Pancreas (tissue), 10 donors: ENCODE data around the gene PLD1. TPM values are rescaled to one million over a fixed set of nuclear protein-coding genes. Genes with fewer than 3 reads are reported as not detected.

Source experiments
- ATAC-seq, 4 donors: fragments of 200-7000 bp; cut with Tn5 transposase; one replicate each; pipeline versions ENCODE4 v1.8.0 to v1.9.1; 2020; ENCODE audit warnings: mild to moderate bottlenecking in 4 of 4, moderate library complexity in 4 of 4
- DNase-seq, 6 donors: peaks; one replicate each; pipeline ENCODE4 v3.0.0-alpha.2; 2020
- FAIRE-seq: peaks from 2 replicates; lab custom pipeline; 2012; peaks lifted over from hg19 to GRCh38; lab: Jason Lieb, UNC
- H3K27ac ChIP-seq, 4 donors: fragments of 200-600 bp; sonication (generic); 1 replicate in 3 of 4; 2 replicates in 1 of 4; pipeline versions ENCODE4 v1.5.0 to v1.8.0; 2020
- H3K27me3 ChIP-seq, 4 donors: fragments of 200-600 bp; one replicate each; pipeline ENCODE4 v1.8.0; 2021
- H3K36me3 ChIP-seq, 3 donors: fragments of 200-600 bp; sonication (generic) in 1 of 3; one replicate each; pipeline versions ENCODE4 v1.5.0 to v1.8.0; 2020 to 2021
- H3K4me1 ChIP-seq, 3 donors: fragments of 200-600 bp; one replicate each; pipeline ENCODE4 v1.8.0; 2021
- H3K4me3 ChIP-seq, 4 donors: fragments of 200-600 bp; sonication (generic) in 2 of 4; one replicate each; pipeline versions ENCODE4 v1.5.0 to v1.8.0; 2020 to 2021
- H3K9me3 ChIP-seq, 4 donors: fragments of 200-600 bp; one replicate each; pipeline ENCODE4 v1.8.0; 2021
- CTCF ChIP-seq, 4 donors: fragments of 200-600 bp; sonication (generic) in 3 of 4; IDR thresholded peaks; one replicate each; pipeline versions ENCODE4 v1.5.0 to v1.8.0; 2021; ENCODE audit warnings: antibody characterized with exemption in 4 of 4
- WGBS, 2 donors: extraction: QIAGEN DNeasy Blood & Tissue Kit; methylation state at CpG; one replicate each; pipeline ENCODE4 v1.1.7; 2013; 5-methylcytosine and 5-hydroxymethylcytosine counted together
- intact Hi-C, 3 donors: fragments of 100-400 bp; cut with DNase I; formaldehyde crosslinking; loops; one replicate each; pipeline versions ENCODE4 v1.11.1 to v1.14.2; 2022
- polyA plus RNA-seq, 2 donors: library from polyadenylated mRNA; stranded (reverse); fragments of 200-250 nt; gene quantifications; one replicate each; pipeline ENCODE4 v1.2.3, GENCODE V29; 2013
- total RNA-seq, 6 donors: library from RNA; stranded (reverse); fragmentation: NEBNext Ultra II Directional in 4 of 6; extraction: Animal tissue kit (Norgen Biotek cat#: 25700) in 4 of 6; gene quantifications; one replicate each; pipeline versions ENCODE4 v1.2.1 to v1.2.4, GENCODE V29; 2021 to 2023
- donor health status: healthy with polysubstance abuse.
- donor health status: DM: no; HTN: no; CAD: no; lungs with moderate emphysema.
- donor health status: DM: no; HTN: no; CAD: no.
- donor health status: control.
- donor health status: control.
- donor health status: Bipolar disorder and iron deficiency.
- donor health status: DM: yes; HTN: yes; CAD: no.
- donor health status: DM: no; HTN: no; CAD: no.
- donor health status: DM: no; HTN: no; CAD: no.
- donor health status: DM: yes; HTN: yes; CAD: no.

Gene PLD1
- total and polyA plus RNA-seq, 8 donors: 14.7 to 62.1 (median 33.7) TPM

- intact Hi-C loops: no loop called here
- TF ChIP-seq CTCF (IDR thresholded peaks at IDR 0.05): no peak
- no peaks in the 10 kb centered on the region for H3K9me3 ChIP-seq
- H3K36me3 ChIP-seq: no peaks in the 10 kb centered on the region
- DNase-seq: no peak
- peaks cover 0 to under 1% (median 0%) of the 10 kb centered on the region in 3 donors for H3K4me1 ChIP-seq
- H3K4me3 ChIP-seq: no peak overlapping the region
- no peak for ATAC-seq
- no peaks in the 10 kb centered on the region for H3K27me3 ChIP-seq
- no peak overlapping the region for H3K27ac ChIP-seq
- FAIRE-seq: no peak
- WGBS, 2 donors: 64 to 79% methylated on average over 4 of the region's 4 CpGs
These were observed 28.6 kb downstream of the PLD1 start for GRCh38 chr3:171781711-171782127.

GRCh38 chr3:171778493-171778892 is 31.8 kb downstream of the PLD1 start:
- no peak for TF ChIP-seq CTCF (IDR thresholded peaks at IDR 0.05)
- ATAC-seq (no peak), DNase-seq (no peak), FAIRE-seq (no peak)
- Histone ChIP-seq H3K4me3 (no peak overlapping the region), H3K36me3 (no peaks in the 10 kb centered on the region), H3K4me1 (peaks cover 0 to 3% (median 0%) of the 10 kb centered on the region in 3 donors), H3K27ac (no peak overlapping the region), H3K27me3 (no peaks in the 10 kb centered on the region), H3K9me3 (no peaks in the 10 kb centered on the region)
- intact Hi-C loops: loop anchor here in 1 of 3 donors (10.0 kb wide), 1 partner anchor 134 kb away; no protein-coding TSS in a partner anchor
- WGBS, 2 donors: 81 to 84% methylated on average over 5 of the region's 5 CpGs

- H3K4me3 ChIP-seq: no peak overlapping the region
- peak overlapping the region in 1 of 4 donors; percentile 19 for H3K27ac ChIP-seq
- 81 to 87% methylated on average over 4 of the region's 4 CpGs for WGBS, 2 donors
- H3K27me3 ChIP-seq: no peaks in the 10 kb centered on the region
- no peak for DNase-seq
- H3K9me3 ChIP-seq: no peaks in the 10 kb centered on the region
- FAIRE-seq: no peak
- peaks cover 0 to 3% (median 0%) of the 10 kb centered on the region in 3 donors for H3K4me1 ChIP-seq
- intact Hi-C loops: loop anchor here in 1 of 3 donors (10.0 kb wide), 1 partner anchor 133 kb away; no protein-coding TSS in a partner anchor
- TF ChIP-seq CTCF (IDR thresholded peaks at IDR 0.05): no peak
- ATAC-seq: no peak
- H3K36me3 ChIP-seq: no peaks in the 10 kb centered on the region
These were observed 32.7 kb downstream of the PLD1 start for GRCh38 chr3:171777596-171777995.

- intact Hi-C loops: loop anchor here in 1 of 3 donors (10.0 kb wide), 1 partner anchor 132 kb away; no protein-coding TSS in a partner anchor
- Histone ChIP-seq H3K4me3 (no peak overlapping the region), H3K36me3 (no peaks in the 10 kb centered on the region), H3K9me3 (no peaks in the 10 kb centered on the region), H3K27me3 (no peaks in the 10 kb centered on the region), H3K4me1 (peaks cover 0 to 7% (median 4%) of the 10 kb centered on the region in 3 donors), H3K27ac (peak overlapping the region in 2 of 4 donors; percentile 12 to 19)
- ATAC-seq: no peak
- FAIRE-seq: no peak
- no peak for TF ChIP-seq CTCF (IDR thresholded peaks at IDR 0.05)
- no peak for DNase-seq
- 75 to 79% methylated on average over 7 of the region's 7 CpGs for WGBS, 2 donors
These were observed 33.3 kb downstream of the PLD1 start for GRCh38 chr3:171776839-171777583.

GRCh38 chr3:171776411-171776810 is 33.9 kb downstream of the PLD1 start:
- Histone ChIP-seq H3K27me3 (no peaks in the 10 kb centered on the region), H3K9me3 (no peaks in the 10 kb centered on the region), H3K4me3 (no peak overlapping the region), H3K36me3 (no peaks in the 10 kb centered on the region), H3K4me1 (peaks cover 0 to 13% (median 8%) of the 10 kb centered on the region in 3 donors), H3K27ac (peak overlapping the region in 2 of 4 donors; percentile 12 to 19)
- 64 to 70% methylated on average over 3 of the region's 3 CpGs for WGBS, 2 donors
- no peak for TF ChIP-seq CTCF (IDR thresholded peaks at IDR 0.05)
- DNase-seq: no peak
- no peak for FAIRE-seq
- peak in 2 of 4 donors; percentile 32 to 60 for ATAC-seq
- intact Hi-C loops: loop anchor here in 1 of 3 donors (10.0 kb wide), 1 partner anchor 132 kb away; no protein-coding TSS in a partner anchor
